ENCODE results near the gene TRIM44. TPM values are rescaled to one million over a fixed set of nuclear protein-coding genes. Genes with fewer than 3 reads are reported as not detected.
"Not testable (repeated sequence)": the region's sequence is repeated elsewhere in the genome, so short reads cannot be mapped to it uniquely, and the experiment has no call there.

TRIM44 gene
- total RNA-seq, 1 experiment from 2014 or later, result 50.1 TPM

DNA sequence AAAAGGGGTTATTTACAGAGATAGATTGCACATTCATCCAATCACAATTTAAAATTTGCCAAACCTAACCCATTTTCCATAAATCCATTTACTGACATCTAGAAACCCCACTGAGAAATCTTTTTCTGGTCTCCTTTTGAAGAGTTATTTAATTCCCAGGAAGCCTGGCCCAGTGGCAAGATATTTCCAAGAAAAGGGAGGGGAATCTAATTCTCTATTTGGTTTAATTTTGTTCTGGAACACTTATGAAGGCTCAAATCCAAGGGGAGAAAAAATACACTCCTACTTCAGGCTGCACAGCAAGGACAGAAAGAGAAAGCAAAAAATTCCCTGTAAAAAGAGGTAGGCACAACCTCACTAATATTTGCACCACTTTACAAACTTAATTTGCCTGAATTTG lies 193.1 kb downstream of the TRIM44 start:
- no peak for DNase-seq (ENCODE audit: low read depth)

DNA sequence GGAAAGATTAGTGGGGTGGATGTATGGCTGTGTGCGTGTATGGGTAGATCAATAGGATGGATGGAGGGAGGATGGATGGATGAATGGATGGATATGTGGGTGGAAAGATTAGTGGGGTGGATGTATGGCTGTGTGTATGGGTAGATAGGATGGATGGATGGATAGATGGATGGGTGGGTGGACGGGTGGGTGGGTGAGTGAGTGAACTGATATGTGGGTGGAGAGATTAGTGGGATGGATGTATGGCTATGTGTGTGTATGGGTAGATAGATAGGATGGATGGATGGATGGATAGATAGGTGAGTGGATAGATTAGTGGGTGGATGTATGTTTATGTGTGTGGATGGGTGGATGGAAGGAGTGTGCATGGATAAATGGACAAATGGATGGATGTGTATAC lies 193.7 kb downstream of the TRIM44 start:
- no peak for DNase-seq (ENCODE audit: low read depth)

DNA sequence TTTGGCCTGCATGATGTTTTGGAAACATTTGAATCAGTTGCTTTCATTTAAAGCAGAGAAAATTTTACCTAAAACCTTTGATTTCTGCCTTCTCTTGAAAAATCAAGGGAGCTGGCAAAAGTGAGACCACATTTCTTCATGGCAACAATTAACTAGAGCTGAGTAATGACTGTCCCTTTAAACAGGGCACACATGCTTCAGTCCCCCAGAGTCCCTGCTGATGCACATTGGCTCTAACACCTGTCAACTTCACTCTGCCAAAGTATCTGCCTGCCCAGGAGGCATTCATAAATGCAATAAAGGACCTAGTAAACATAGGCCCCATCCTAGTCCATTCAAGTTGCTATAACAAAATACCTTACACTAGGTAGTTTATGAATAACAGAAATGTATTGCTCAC lies 194.2 kb downstream of the TRIM44 start:
- no peak for DNase-seq (ENCODE audit: low read depth)

DNA sequence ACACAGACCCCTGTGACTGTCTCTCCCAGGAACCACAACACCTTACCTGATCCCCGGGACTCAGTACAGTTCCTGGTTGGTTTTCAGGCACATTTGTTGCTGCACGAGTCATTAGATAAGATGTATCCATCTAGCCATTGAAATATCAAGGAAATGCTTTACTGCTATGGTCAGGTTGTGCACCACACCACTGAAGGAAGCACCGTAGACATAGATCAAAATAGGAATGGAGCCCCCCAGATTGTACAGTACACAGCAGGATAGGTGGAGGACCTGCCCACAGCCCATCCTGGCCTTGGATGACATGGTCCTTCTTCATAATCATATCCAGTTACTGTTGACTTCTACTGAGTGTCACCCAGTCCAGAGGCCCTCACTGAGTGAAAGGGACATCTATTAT lies 195.3 kb downstream of the TRIM44 start:
- DNase-seq (ENCODE audit: low read depth), result no peak

DNA sequence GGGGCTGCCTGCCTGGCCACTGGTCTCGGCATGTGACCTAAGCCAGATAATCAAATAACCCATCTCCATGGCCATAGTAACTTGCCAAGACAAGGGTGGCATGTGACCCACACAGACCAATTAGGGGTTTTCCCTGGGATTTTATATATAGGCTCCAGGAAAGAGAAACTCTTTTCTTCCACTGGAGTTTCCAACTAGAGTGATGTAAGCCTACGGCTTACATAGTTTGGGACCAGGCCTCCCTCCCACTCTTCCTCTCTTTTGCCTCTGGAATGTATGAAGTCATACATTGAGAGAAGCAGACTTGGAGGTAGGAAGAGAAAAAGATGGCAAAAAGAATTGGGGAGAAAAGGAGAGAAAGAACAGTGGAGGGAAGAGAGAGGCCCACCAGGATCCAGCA lies 196.7 kb downstream of the TRIM44 start:
- DNase-seq (ENCODE audit: low read depth), result peak; percentile 5

DNA sequence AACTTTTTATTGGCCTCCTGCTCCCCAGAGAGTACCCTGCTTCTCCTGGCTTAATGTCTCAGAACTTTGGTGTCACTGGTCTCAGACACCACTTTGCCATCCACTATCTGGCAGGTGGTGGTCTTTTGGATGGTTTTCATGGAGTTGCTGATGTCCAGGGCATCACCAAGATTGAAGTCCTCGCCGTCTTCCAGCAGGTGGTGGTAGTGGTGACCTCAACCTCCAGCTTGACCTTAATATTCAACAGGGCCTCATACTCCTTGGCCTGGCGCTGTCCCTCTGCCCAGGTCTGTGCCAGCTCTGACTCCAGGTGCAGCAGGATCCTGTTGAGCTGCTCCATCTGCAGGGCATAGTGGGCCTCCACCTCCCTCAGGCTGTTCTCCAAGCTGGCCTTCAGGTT lies 197.6 kb downstream of the TRIM44 start:
- DNase-seq (ENCODE audit: low read depth), result not testable (repeated sequence)

DNA sequence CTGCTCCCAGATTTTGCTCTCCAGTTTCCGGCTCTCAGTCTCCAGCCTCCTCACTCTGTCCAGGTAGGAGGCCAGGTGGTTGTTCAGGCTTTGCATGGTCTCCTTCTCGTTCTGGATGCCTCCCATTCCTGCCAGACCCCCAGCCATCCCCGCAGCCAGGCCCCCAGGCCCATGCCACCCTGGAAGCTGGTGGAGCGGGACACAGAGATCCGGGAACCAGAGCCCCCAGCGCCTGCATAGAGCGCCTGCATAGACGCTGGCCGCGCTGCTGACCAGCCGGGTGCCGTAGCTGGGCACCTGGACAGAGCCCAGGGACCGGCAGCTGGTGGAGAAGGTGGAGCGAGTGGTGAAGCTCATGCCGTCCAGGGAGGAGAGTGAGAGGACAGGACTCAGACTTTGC lies 198.6 kb downstream of the TRIM44 start:
- no peak for DNase-seq (ENCODE audit: low read depth)

DNA sequence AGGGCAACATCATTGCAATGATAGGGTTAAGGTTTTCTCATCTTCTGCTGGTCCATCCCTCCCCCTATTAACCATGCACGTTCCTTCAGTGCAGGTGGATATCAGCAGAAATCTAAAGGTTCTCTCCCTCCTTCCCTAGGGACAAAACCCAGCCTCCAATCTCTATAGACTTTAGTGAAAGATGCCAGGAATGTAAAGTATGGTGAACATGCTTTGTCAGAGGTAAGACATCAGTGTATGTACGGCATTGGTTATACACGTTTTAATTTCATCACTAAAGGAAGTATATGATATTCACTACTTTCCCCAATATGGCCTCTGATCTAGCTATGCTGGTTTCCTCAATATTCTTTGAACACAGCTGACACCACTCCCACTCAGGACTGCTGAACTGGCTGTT lies 200.1 kb downstream of the TRIM44 start:
- DNase-seq (ENCODE audit: low read depth), result no peak

DNA sequence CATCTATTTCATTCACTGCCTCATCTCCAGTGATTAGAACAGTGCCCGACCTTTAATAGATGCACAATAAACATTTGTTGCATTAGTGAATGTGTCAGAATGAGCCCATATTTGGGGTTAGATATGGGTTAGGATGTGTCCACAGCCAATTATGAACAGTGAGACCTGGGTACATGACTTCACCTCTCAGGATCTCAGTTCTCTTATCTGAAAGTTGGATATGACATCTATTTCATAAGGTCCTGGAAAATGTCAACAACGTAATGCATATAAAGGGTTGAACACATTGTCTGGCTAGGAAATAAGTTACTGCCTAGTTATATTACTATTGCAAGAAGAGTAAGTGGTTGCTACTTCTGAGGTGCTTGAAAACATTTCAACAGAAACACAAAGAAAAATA lies 201.6 kb downstream of the TRIM44 start:
- DNase-seq (ENCODE audit: low read depth), result no peak

DNA sequence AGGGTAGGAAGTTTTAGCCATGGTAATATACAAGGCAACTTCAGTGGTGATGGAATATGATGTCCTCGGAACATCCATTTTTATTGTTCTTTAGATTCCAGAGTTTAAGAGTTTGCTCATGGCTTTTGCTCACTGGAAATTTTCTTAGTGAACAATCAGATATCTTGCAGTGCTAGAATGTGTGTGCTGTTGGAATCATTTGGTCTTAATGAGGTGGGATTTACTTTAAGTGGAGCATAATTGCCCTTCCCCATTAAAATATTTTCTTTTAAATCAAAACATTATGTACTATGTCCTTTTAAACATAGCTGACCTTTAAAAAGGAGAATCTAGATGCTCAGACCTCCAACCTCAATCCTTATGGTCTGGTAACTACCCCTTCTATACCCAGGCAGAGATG lies 204.0 kb downstream of the TRIM44 start:
- DNase-seq (ENCODE audit: low read depth), result no peak

Other genes starting within 250 kb of the TRIM44 start
- gene SLC1A2, start 243.2 kb upstream of the TRIM44 start, total RNA-seq (2014; rRNA removed; shearing (Covaris generic)), result 0.10 and 0.59 TPM in 2 replicates
- gene PAMR1, start 137.2 kb upstream of the TRIM44 start, total RNA-seq (2014; rRNA removed; shearing (Covaris generic)), result not detected in 2 replicates
- gene FJX1, start 44.3 kb upstream of the TRIM44 start, total RNA-seq (2014; rRNA removed; shearing (Covaris generic)), result 10.5 and 14.4 TPM in 2 replicates

Measured in M059J (cell line).